ENCODE measurements around the gene LEPR. TPM values are rescaled to one million over a fixed set of nuclear protein-coding genes. Genes with fewer than 3 reads are reported as not detected.

LEPR gene
- total RNA-seq, 4 donors from 2014 or later = 10.5 to 36.5 (median 17.5) TPM

- no peak for TF ChIP-seq CTCF (IDR thresholded peaks at IDR 0.05; ENCODE audit: low read depth)
Observed at GRCh38 chr1:65456481-65456880, 36.0 kb downstream of the LEPR start.

GRCh38 chr1:65457868-65458267 is 37.4 kb downstream of the LEPR start:
- TF ChIP-seq CTCF (IDR thresholded peaks at IDR 0.05; ENCODE audit: low read depth) = no peak

GRCh38 chr1:65458730-65459396 is 38.4 kb downstream of the LEPR start:
- no peak for TF ChIP-seq CTCF (IDR thresholded peaks at IDR 0.05; ENCODE audit: low read depth)

- no peak for TF ChIP-seq CTCF (IDR thresholded peaks at IDR 0.05; ENCODE audit: low read depth)
Observed at GRCh38 chr1:65459397-65459768, 38.9 kb downstream of the LEPR start.

- TF ChIP-seq CTCF (IDR thresholded peaks at IDR 0.05; ENCODE audit: low read depth) = no peak
Observed at GRCh38 chr1:65467536-65467935, 47.1 kb downstream of the LEPR start.

- TF ChIP-seq CTCF (IDR thresholded peaks at IDR 0.05; ENCODE audit: low read depth) = no peak
Observed at GRCh38 chr1:65469126-65469888, 48.8 kb downstream of the LEPR start.

GRCh38 chr1:65469889-65470340 is 49.4 kb downstream of the LEPR start:
- no peak for TF ChIP-seq CTCF (IDR thresholded peaks at IDR 0.05; ENCODE audit: low read depth)
